Lower leg skin (tissue), 3 donors: Measurements from ENCODE around the gene BCL2L13.

ENCODE experiments used
- CTCF ChIP-seq, 3 donors: fragments of 450-650 bp; IDR thresholded peaks; one replicate each; pipeline ENCODE4 v1.5.1; 2016; ENCODE audit warnings: antibody characterized with exemption in 3 of 3, mild to moderate bottlenecking in 3 of 3, moderate library complexity in 2 of 3
- POLR2A ChIP-seq, 2 donors: fragments of 450-650 bp; IDR thresholded peaks; one replicate each; pipeline ENCODE4 v1.6.1; 2016 to 2017; ENCODE audit warnings: antibody characterized with exemption in 2 of 2, mild to moderate bottlenecking in 1 of 2, moderate library complexity in 1 of 2

- TF ChIP-seq CTCF (IDR thresholded peaks at IDR 0.05) (no peak), POLR2A (IDR thresholded peaks at IDR 0.05) (no peak)
Measured at GRCh38 chr22:17733466-17733865, 94.9 kb downstream of the BCL2L13 start.
